ENCODE measurements around the gene ARHGEF1.

Gene ARHGEF1

GRCh38 chr19:41930926-41931592 lies 48.1 kb downstream of the ARHGEF1 start:
- H3K36me3 ChIP-seq (ENCODE audit: control insufficient read depth in 1 of 2, insufficient read depth in 2 of 2, low read length in 2 of 2), result no peaks in the 10 kb centered on the region
- no peak overlapping the region for H3K27ac ChIP-seq (ENCODE audit: low read depth, low read length)
- no peak overlapping the region for H3K9ac ChIP-seq (ENCODE audit: low read depth in 1 of 2, low read length in 2 of 2)
- peaks cover 9 to 15% of the 10 kb centered on the region in 2 donors for H3K4me1 ChIP-seq (ENCODE audit: control insufficient read depth in 1 of 2, insufficient read depth in 2 of 2, low read length in 2 of 2)
- peaks cover 73 to 77% of the 10 kb centered on the region in 2 donors for H3K27me3 ChIP-seq (ENCODE audit: control insufficient read depth in 1 of 2, insufficient read depth in 2 of 2, low read length in 2 of 2)
- H3K4me3 ChIP-seq (ENCODE audit: low read depth in 1 of 2, low read length in 2 of 2), result no peak overlapping the region
- H3K9me3 ChIP-seq (ENCODE audit: control insufficient read depth in 1 of 2, low read length in 2 of 2), result no peaks in the 10 kb centered on the region

GRCh38 chr19:41932259-41932719 lies 49.3 kb downstream of the ARHGEF1 start:
- Histone ChIP-seq H3K9ac (ENCODE audit: low read depth in 1 of 2, low read length in 2 of 2) (no peak overlapping the region), H3K27me3 (ENCODE audit: control insufficient read depth in 1 of 2, insufficient read depth in 2 of 2, low read length in 2 of 2) (peaks cover 72% of the 10 kb centered on the region in 2 donors), H3K4me1 (ENCODE audit: control insufficient read depth in 1 of 2, insufficient read depth in 2 of 2, low read length in 2 of 2) (peaks cover 9 to 20% of the 10 kb centered on the region in 2 donors), H3K4me3 (ENCODE audit: low read depth in 1 of 2, low read length in 2 of 2) (no peak overlapping the region), H3K36me3 (ENCODE audit: control insufficient read depth in 1 of 2, insufficient read depth in 2 of 2, low read length in 2 of 2) (no peaks in the 10 kb centered on the region), H3K27ac (ENCODE audit: low read depth, low read length) (no peak overlapping the region), H3K9me3 (ENCODE audit: control insufficient read depth in 1 of 2, low read length in 2 of 2) (no peaks in the 10 kb centered on the region)

GRCh38 chr19:41932720-41933332 lies 49.8 kb downstream of the ARHGEF1 start:
- Histone ChIP-seq H3K36me3 (ENCODE audit: control insufficient read depth in 1 of 2, insufficient read depth in 2 of 2, low read length in 2 of 2) (no peaks in the 10 kb centered on the region), H3K4me3 (ENCODE audit: low read depth in 1 of 2, low read length in 2 of 2) (no peak overlapping the region), H3K27me3 (ENCODE audit: control insufficient read depth in 1 of 2, insufficient read depth in 2 of 2, low read length in 2 of 2) (peaks cover 67 to 68% of the 10 kb centered on the region in 2 donors), H3K9me3 (ENCODE audit: control insufficient read depth in 1 of 2, low read length in 2 of 2) (no peaks in the 10 kb centered on the region), H3K27ac (ENCODE audit: low read depth, low read length) (no peak overlapping the region), H3K4me1 (ENCODE audit: control insufficient read depth in 1 of 2, insufficient read depth in 2 of 2, low read length in 2 of 2) (peaks cover 9 to 20% of the 10 kb centered on the region in 2 donors), H3K9ac (ENCODE audit: low read depth in 1 of 2, low read length in 2 of 2) (no peak overlapping the region)

- H3K4me1 ChIP-seq (ENCODE audit: control insufficient read depth in 1 of 2, insufficient read depth in 2 of 2, low read length in 2 of 2), result peaks cover 7 to 17% of the 10 kb centered on the region in 2 donors
- H3K36me3 ChIP-seq (ENCODE audit: control insufficient read depth in 1 of 2, insufficient read depth in 2 of 2, low read length in 2 of 2), result no peaks in the 10 kb centered on the region
- H3K9me3 ChIP-seq (ENCODE audit: control insufficient read depth in 1 of 2, low read length in 2 of 2), result no peaks in the 10 kb centered on the region
- H3K4me3 ChIP-seq (ENCODE audit: low read depth in 1 of 2, low read length in 2 of 2), result no peak overlapping the region
- no peak overlapping the region for H3K9ac ChIP-seq (ENCODE audit: low read depth in 1 of 2, low read length in 2 of 2)
- H3K27me3 ChIP-seq (ENCODE audit: control insufficient read depth in 1 of 2, insufficient read depth in 2 of 2, low read length in 2 of 2), result peaks cover 62 to 65% of the 10 kb centered on the region in 2 donors
- H3K27ac ChIP-seq (ENCODE audit: low read depth, low read length), result no peak overlapping the region
Measured at GRCh38 chr19:41933693-41934426, 50.9 kb downstream of the ARHGEF1 start.

GRCh38 chr19:41934849-41935374 lies 51.9 kb downstream of the ARHGEF1 start:
- no peaks in the 10 kb centered on the region for H3K36me3 ChIP-seq (ENCODE audit: control insufficient read depth in 1 of 2, insufficient read depth in 2 of 2, low read length in 2 of 2)
- H3K4me1 ChIP-seq (ENCODE audit: control insufficient read depth in 1 of 2, insufficient read depth in 2 of 2, low read length in 2 of 2), result peaks cover 0 to 10% of the 10 kb centered on the region in 2 donors
- no peak overlapping the region for H3K27ac ChIP-seq (ENCODE audit: low read depth, low read length)
- H3K27me3 ChIP-seq (ENCODE audit: control insufficient read depth in 1 of 2, insufficient read depth in 2 of 2, low read length in 2 of 2), result peaks cover 51 to 58% of the 10 kb centered on the region in 2 donors
- no peaks in the 10 kb centered on the region for H3K9me3 ChIP-seq (ENCODE audit: control insufficient read depth in 1 of 2, low read length in 2 of 2)
- H3K9ac ChIP-seq (ENCODE audit: low read depth in 1 of 2, low read length in 2 of 2), result no peak overlapping the region
- no peak overlapping the region for H3K4me3 ChIP-seq (ENCODE audit: low read depth in 1 of 2, low read length in 2 of 2)

GRCh38 chr19:41935760-41936415 lies 52.9 kb downstream of the ARHGEF1 start:
- H3K4me3 ChIP-seq (ENCODE audit: low read depth in 1 of 2, low read length in 2 of 2), result no peak overlapping the region
- no peak overlapping the region for H3K9ac ChIP-seq (ENCODE audit: low read depth in 1 of 2, low read length in 2 of 2)
- H3K27ac ChIP-seq (ENCODE audit: low read depth, low read length), result no peak overlapping the region
- no peaks in the 10 kb centered on the region for H3K36me3 ChIP-seq (ENCODE audit: control insufficient read depth in 1 of 2, insufficient read depth in 2 of 2, low read length in 2 of 2)
- peaks cover 42 to 49% of the 10 kb centered on the region in 2 donors for H3K27me3 ChIP-seq (ENCODE audit: control insufficient read depth in 1 of 2, insufficient read depth in 2 of 2, low read length in 2 of 2)
- no peaks in the 10 kb centered on the region for H3K9me3 ChIP-seq (ENCODE audit: control insufficient read depth in 1 of 2, low read length in 2 of 2)
- H3K4me1 ChIP-seq (ENCODE audit: control insufficient read depth in 1 of 2, insufficient read depth in 2 of 2, low read length in 2 of 2), result peaks cover 0 to 13% of the 10 kb centered on the region in 2 donors

- no peak overlapping the region for H3K9ac ChIP-seq (ENCODE audit: low read depth in 1 of 2, low read length in 2 of 2)
- peaks cover 42 to 44% of the 10 kb centered on the region in 2 donors for H3K27me3 ChIP-seq (ENCODE audit: control insufficient read depth in 1 of 2, insufficient read depth in 2 of 2, low read length in 2 of 2)
- H3K4me3 ChIP-seq (ENCODE audit: low read depth in 1 of 2, low read length in 2 of 2), result no peak overlapping the region
- H3K27ac ChIP-seq (ENCODE audit: low read depth, low read length), result no peak overlapping the region
- no peaks in the 10 kb centered on the region for H3K9me3 ChIP-seq (ENCODE audit: control insufficient read depth in 1 of 2, low read length in 2 of 2)
- H3K4me1 ChIP-seq (ENCODE audit: control insufficient read depth in 1 of 2, insufficient read depth in 2 of 2, low read length in 2 of 2), result peaks cover 0 to 13% of the 10 kb centered on the region in 2 donors
- H3K36me3 ChIP-seq (ENCODE audit: control insufficient read depth in 1 of 2, insufficient read depth in 2 of 2, low read length in 2 of 2), result no peaks in the 10 kb centered on the region
Measured at GRCh38 chr19:41936416-41936850, 53.4 kb downstream of the ARHGEF1 start.

- Histone ChIP-seq H3K4me1 (ENCODE audit: control insufficient read depth in 1 of 2, insufficient read depth in 2 of 2, low read length in 2 of 2) (peaks cover 0 to 13% of the 10 kb centered on the region in 2 donors), H3K27me3 (ENCODE audit: control insufficient read depth in 1 of 2, insufficient read depth in 2 of 2, low read length in 2 of 2) (peaks cover 39% of the 10 kb centered on the region in 2 donors), H3K36me3 (ENCODE audit: control insufficient read depth in 1 of 2, insufficient read depth in 2 of 2, low read length in 2 of 2) (no peaks in the 10 kb centered on the region), H3K9ac (ENCODE audit: low read depth in 1 of 2, low read length in 2 of 2) (no peak overlapping the region), H3K9me3 (ENCODE audit: control insufficient read depth in 1 of 2, low read length in 2 of 2) (no peaks in the 10 kb centered on the region), H3K27ac (ENCODE audit: low read depth, low read length) (no peak overlapping the region), H3K4me3 (ENCODE audit: low read depth in 1 of 2, low read length in 2 of 2) (no peak overlapping the region)
Measured at GRCh38 chr19:41936961-41937360, 54.0 kb downstream of the ARHGEF1 start.

GRCh38 chr19:41937525-41938468 lies 54.8 kb downstream of the ARHGEF1 start:
- peaks cover 0 to 13% of the 10 kb centered on the region in 2 donors for H3K4me1 ChIP-seq (ENCODE audit: control insufficient read depth in 1 of 2, insufficient read depth in 2 of 2, low read length in 2 of 2)
- H3K36me3 ChIP-seq (ENCODE audit: control insufficient read depth in 1 of 2, insufficient read depth in 2 of 2, low read length in 2 of 2), result no peaks in the 10 kb centered on the region
- no peaks in the 10 kb centered on the region for H3K9me3 ChIP-seq (ENCODE audit: control insufficient read depth in 1 of 2, low read length in 2 of 2)
- no peak overlapping the region for H3K27ac ChIP-seq (ENCODE audit: low read depth, low read length)
- H3K4me3 ChIP-seq (ENCODE audit: low read depth in 1 of 2, low read length in 2 of 2), result no peak overlapping the region
- no peak overlapping the region for H3K9ac ChIP-seq (ENCODE audit: low read depth in 1 of 2, low read length in 2 of 2)
- peaks cover 30 to 31% of the 10 kb centered on the region in 2 donors for H3K27me3 ChIP-seq (ENCODE audit: control insufficient read depth in 1 of 2, insufficient read depth in 2 of 2, low read length in 2 of 2)
